ENCODE data around the gene CAMK1D. TPM values are rescaled to one million over a fixed set of nuclear protein-coding genes. Genes with fewer than 3 reads are reported as not detected.

Gene CAMK1D
- total and polyA plus RNA-seq, 2 of the 4 experiments (the other 2 are of a cell fraction): 5.0 to 5.3 TPM

GRCh38 chr10:12459762-12460161 lies 110.4 kb downstream of the CAMK1D start:
- Histone ChIP-seq H2AK5ac (ENCODE audit: low read depth, low read length) (no peak overlapping the region), H2AK9ac (replicated peaks; ENCODE audit: low read depth, low read length, poor library complexity) (no peak overlapping the region), H3K79me1 (ENCODE audit: low read depth in 1 of 2, low read length in 2 of 2) (no peaks in the 10 kb centered on the region), H4K5ac (ENCODE audit: low read depth, low read length) (no peak overlapping the region), H3K9me1 (ENCODE audit: insufficient read depth, low read length) (0 out of 2 replicates have a peak, but pooled peaks cover 3% of the 10 kb centered on the region), H2BK15ac (ENCODE audit: low read depth, low read length) (no peak overlapping the region), H3K9ac (ENCODE audit: low read depth, low read length) (no peak overlapping the region), H2BK120ac (ENCODE audit: low read depth, low read length) (no peak overlapping the region), H3K4me3 (ENCODE audit: insufficient read depth, low read depth, low read length) (no peak overlapping the region), H3K27ac (ENCODE audit: insufficient read depth, low read length) (no peak overlapping the region), H4K91ac (ENCODE audit: insufficient read depth, low read depth, low read length) (no peak overlapping the region), H2AFZ (replicated peaks; ENCODE audit: low read length, poor library complexity) (no peak overlapping the region), H3K27me3 (ENCODE audit: control insufficient read depth, insufficient read depth, low read length) (no peaks in the 10 kb centered on the region; the same call in 1 of the 2 replicates), H3K14ac (replicated peaks; ENCODE audit: low read depth, low read length) (no peak overlapping the region), H3K4ac (ENCODE audit: low read depth, low read length) (no peak overlapping the region), H3K36me3 (ENCODE audit: control insufficient read depth, insufficient read depth, low read length) (no peaks in the 10 kb centered on the region), H3K4me1 (ENCODE audit: control insufficient read depth, insufficient read depth, low read length) (no peaks in the 10 kb centered on the region), H3K56ac (ENCODE audit: extremely low read depth, insufficient read depth, low read length) (no peak overlapping the region), H2BK5ac (ENCODE audit: low read depth, low read length, poor library complexity, severe bottlenecking) (no peak overlapping the region), H4K20me1 (ENCODE audit: insufficient read depth, low read length) (no peaks in the 10 kb centered on the region), H3K4me2 (ENCODE audit: low read depth, low read length) (no peak overlapping the region), H3K9me3 (ENCODE audit: control insufficient read depth, insufficient read depth, low read length) (no peaks in the 10 kb centered on the region), H3K18ac (ENCODE audit: low read depth, low read length) (no peak overlapping the region), H4K8ac (ENCODE audit: low read depth in 2 of 2, low read length in 2 of 2) (no peak overlapping the region), H2BK20ac (ENCODE audit: low read depth, low read length) (no peak overlapping the region), H3K23ac (ENCODE audit: low read depth, low read length) (no peak overlapping the region)
- no TSS peak for BruUV-seq (replicated peaks)
- ChIA-PET CTCF (no interaction called here), POLR2A (ENCODE audit: unreplicated experiment) (no interaction called here)
- WGBS, 2 experiments (ENCODE audit: extremely low coverage in 2 of 2, insufficient read length in 1 of 2): 29% methylated on average over 2 of the region's 6 CpGs; no CpG with 5 or more reads in 1 of the 2 experiments
- DNase-seq (no peak), ATAC-seq (ENCODE audit: low read depth) (no peak)
- dilution Hi-C loops (cut with HindIII; ENCODE audit: low sequenced_read_pairs, unreplicated experiment) (no loop called here), intact Hi-C loops (cut with micrococcal nuclease) (no loop called here), in situ Hi-C loops (cut with MboI; ENCODE audit: low sequenced_read_pairs) (no loop called here)
- TF ChIP-seq BHLHE40 (IDR thresholded peaks at IDR 0.05; ENCODE audit: low read depth, low read length) (no peak), CHD1 (IDR thresholded peaks at IDR 0.05; ENCODE audit: low read depth, low read length) (no peak), USF2 (IDR thresholded peaks at IDR 0.05; ENCODE audit: low read depth, low read length) (no peak), NFE2L2 (IDR thresholded peaks at IDR 0.05; ENCODE audit: low read depth, low read length) (peak; percentile 48), RCOR1 (IDR thresholded peaks at IDR 0.05; ENCODE audit: insufficient replicate concordance, low read length) (no peak)

Data from IMR-90 (cell line).